Activated naive CD4-positive, alpha-beta T cell treated with anti-CD3 and anti-CD28 coated beads, Interleukin-2, amount 10 ng/mL, durations not matched to agents 7 days and 5 days (primary cell): Measurements from ENCODE around the gene RIT1.

Source experiments
- CTCF ChIA-PET: fragments of 350-600 bp; sonication (Branson Sonifier 250); formaldehyde crosslinking; loops from one replicate; lab custom pipeline; 2021; ENCODE audit warnings: antibody characterized with exemption; lab: Charles Lee
- DNase-seq: peaks from one replicate; pipeline ENCODE4 v3.0.0-alpha.2; 2020
- H3K27ac Mint-ChIP-seq: one replicate; pipeline ENCODE4 v1.8.0; 2021; ENCODE audit warnings: mild to moderate bottlenecking, moderate library complexity, mixed read lengths
- H3K27me3 Mint-ChIP-seq: one replicate; pipeline ENCODE4 v1.8.0; 2021; ENCODE audit warnings: mild to moderate bottlenecking, mixed read lengths
- H3K36me3 Mint-ChIP-seq: one replicate; pipeline ENCODE4 v1.8.0; 2021; ENCODE audit warnings: mixed read lengths
- H3K4me1 Mint-ChIP-seq: one replicate; pipeline ENCODE4 v1.8.0; 2021; ENCODE audit warnings: mixed read lengths
- H3K4me3 Mint-ChIP-seq: one replicate; pipeline ENCODE4 v1.8.0; 2021; ENCODE audit warnings: mild to moderate bottlenecking, moderate library complexity, mixed read lengths
- H3K9me3 Mint-ChIP-seq: one replicate; pipeline ENCODE4 v1.8.0; 2021; ENCODE audit warnings: mixed read lengths

RIT1 gene

DNA sequence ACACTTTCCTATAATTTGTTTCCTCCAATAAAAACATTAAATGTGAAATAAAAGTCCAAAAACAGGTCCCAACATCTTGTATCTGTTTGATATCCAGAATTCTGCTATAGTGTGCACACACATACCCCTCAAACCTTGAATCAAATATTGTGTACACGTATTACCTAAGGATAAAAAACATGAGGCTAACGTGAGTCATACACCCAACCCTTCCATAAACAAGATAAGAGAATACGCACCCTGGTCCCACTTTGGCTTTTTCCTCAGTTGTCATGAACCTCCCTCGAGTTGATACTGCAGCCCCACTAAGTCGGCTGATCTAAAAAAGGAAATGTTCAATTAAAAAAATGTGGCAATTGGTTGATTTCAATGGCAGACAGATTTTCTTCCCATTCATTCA is 17.9 kb upstream of the RIT1 start:
- H3K4me3 Mint-ChIP-seq = no peak overlapping the region

DNA sequence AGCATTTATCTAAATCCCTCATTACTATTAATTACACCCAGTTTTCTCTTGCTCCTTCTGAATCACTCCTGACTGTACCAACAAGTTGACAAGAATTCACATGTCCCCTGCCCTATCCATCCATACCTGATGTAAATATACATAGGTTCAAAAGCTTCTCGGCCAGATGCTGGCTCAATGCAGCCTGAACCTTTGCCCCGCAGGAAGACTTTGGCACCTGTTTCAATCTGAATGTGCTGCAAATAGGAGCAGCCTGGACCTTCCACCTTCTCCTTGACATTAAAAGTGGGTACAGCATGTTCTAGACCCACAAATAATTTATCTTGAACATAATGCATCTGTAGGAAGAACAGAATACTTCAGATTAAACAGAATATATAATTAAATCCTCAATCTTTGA is 14.4 kb upstream of the RIT1 start:
- no peaks in the 10 kb centered on the region for H3K27me3 Mint-ChIP-seq
- H3K36me3 Mint-ChIP-seq = peaks cover 57% of the 10 kb centered on the region
- no peak for DNase-seq
- no peak overlapping the region for H3K4me3 Mint-ChIP-seq
- peaks cover 14% of the 10 kb centered on the region for H3K4me1 Mint-ChIP-seq
- CTCF ChIA-PET = no interaction called here
- H3K27ac Mint-ChIP-seq = peak overlapping the region; percentile 34
- H3K9me3 Mint-ChIP-seq = no peaks in the 10 kb centered on the region

More for the DNA sequence above, 17.9 kb upstream of the RIT1 start:
- H3K27me3 Mint-ChIP-seq = no peaks in the 10 kb centered on the region
- peaks cover 52% of the 10 kb centered on the region for H3K36me3 Mint-ChIP-seq
- H3K27ac Mint-ChIP-seq = no peak overlapping the region
- peaks cover 42% of the 10 kb centered on the region for H3K4me1 Mint-ChIP-seq
- DNase-seq = no peak
- H3K9me3 Mint-ChIP-seq = no peaks in the 10 kb centered on the region
- CTCF ChIA-PET = interaction anchor here (6.7 kb wide), 1 partner anchor 60 kb away, joined by 52 read pairs; no protein-coding TSS in a partner anchor

- no peak overlapping the region for H3K27ac Mint-ChIP-seq
- no peaks in the 10 kb centered on the region for H3K27me3 Mint-ChIP-seq
- no peak overlapping the region for H3K4me3 Mint-ChIP-seq
- no peaks in the 10 kb centered on the region for H3K9me3 Mint-ChIP-seq
- peaks cover 2% of the 10 kb centered on the region for H3K4me1 Mint-ChIP-seq
- peaks cover 60% of the 10 kb centered on the region for H3K36me3 Mint-ChIP-seq
- CTCF ChIA-PET = interaction anchor here (1.1 to 1.2 kb wide), 2 partner anchors 45 to 69 kb away, joined by 4 to 5 read pairs; no protein-coding TSS in a partner anchor
- no peak for DNase-seq
These were observed 9.6 kb upstream of the RIT1 start for GRCh38 chr1:155920717-155921116.

GRCh38 chr1:155919801-155920200 is 8.7 kb upstream of the RIT1 start:
- peaks cover 63% of the 10 kb centered on the region for H3K36me3 Mint-ChIP-seq
- H3K4me3 Mint-ChIP-seq = no peak overlapping the region
- CTCF ChIA-PET = interaction anchor here (1.2 kb wide), 1 partner anchor 46 kb away, joined by 4 read pairs; no protein-coding TSS in a partner anchor
- no peak for DNase-seq
- H3K4me1 Mint-ChIP-seq = peaks cover 2% of the 10 kb centered on the region
- no peaks in the 10 kb centered on the region for H3K27me3 Mint-ChIP-seq
- H3K9me3 Mint-ChIP-seq = no peaks in the 10 kb centered on the region
- H3K27ac Mint-ChIP-seq = no peak overlapping the region

DNA sequence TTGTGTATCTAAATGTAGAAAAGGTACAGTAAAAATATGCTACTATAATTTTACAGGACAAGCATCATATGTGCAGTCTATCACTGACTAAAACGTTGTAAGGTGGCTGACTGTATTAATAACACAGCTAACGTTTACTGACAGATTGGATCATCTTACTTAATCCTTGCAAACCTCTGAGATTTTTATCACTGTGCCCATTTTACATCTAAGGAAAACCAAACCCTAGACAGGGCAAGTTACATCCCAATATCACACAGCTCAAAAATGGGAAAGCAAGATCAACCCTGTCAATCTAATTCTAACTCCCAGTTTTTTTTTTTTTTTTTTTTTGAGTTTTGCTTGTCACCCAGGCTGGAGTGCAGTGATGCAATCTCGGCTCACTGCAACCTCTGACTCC is 7.5 kb upstream of the RIT1 start:
- CTCF ChIA-PET = interaction anchor here (1.4 kb wide), 1 partner anchor 71 kb away, joined by 3 read pairs; no protein-coding TSS in a partner anchor
- no peaks in the 10 kb centered on the region for H3K9me3 Mint-ChIP-seq
- DNase-seq = no peak
- peaks cover 2% of the 10 kb centered on the region for H3K4me1 Mint-ChIP-seq
- H3K36me3 Mint-ChIP-seq = peaks cover 68% of the 10 kb centered on the region
- no peak overlapping the region for H3K4me3 Mint-ChIP-seq
- H3K27me3 Mint-ChIP-seq = no peaks in the 10 kb centered on the region
- no peak overlapping the region for H3K27ac Mint-ChIP-seq

DNA sequence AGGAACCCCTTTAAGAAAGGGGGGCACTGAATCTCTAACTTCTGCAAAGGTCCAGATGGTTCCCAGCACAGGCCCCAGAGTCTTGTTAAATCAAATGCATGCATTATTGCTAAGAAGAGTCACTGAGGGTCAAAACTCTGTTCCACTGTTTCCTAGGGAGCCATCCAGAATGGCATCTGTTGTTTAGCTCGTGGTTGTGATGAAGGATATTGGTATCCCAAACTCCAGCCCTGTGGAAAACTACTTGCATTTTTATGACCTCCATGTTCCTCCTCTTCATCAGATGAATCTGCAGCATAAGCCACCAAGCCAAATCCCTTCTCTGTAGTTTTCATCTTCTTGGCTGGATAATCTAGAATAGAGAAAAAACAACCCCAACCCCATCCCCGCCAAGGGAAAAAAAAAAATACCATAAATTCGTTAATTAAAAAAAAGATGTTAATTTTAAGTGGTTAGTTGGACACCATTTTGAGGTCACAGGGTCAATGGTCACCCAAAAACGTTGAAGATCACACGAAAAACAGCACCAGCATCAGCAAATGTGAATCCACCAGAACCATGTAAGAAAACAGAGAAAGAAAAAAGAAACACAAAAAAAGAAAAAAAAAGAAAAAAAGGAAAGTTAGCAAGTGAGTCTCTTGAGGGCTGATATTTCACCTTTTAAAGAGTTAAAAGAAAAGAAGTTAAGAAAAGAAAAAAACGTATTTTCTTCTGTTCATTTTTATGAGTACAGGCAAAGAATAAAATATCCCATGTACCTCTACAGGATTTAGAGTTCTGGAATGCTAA is 3.0 kb upstream of the RIT1 start:
- no peaks in the 10 kb centered on the region for H3K9me3 Mint-ChIP-seq
- H3K36me3 Mint-ChIP-seq = peaks cover 65% of the 10 kb centered on the region
- CTCF ChIA-PET = no interaction called here
- H3K27me3 Mint-ChIP-seq = no peaks in the 10 kb centered on the region
- peaks cover 28% of the 10 kb centered on the region for H3K4me1 Mint-ChIP-seq
- no peak overlapping the region for H3K27ac Mint-ChIP-seq
- no peak for DNase-seq
- H3K4me3 Mint-ChIP-seq = no peak overlapping the region

DNA sequence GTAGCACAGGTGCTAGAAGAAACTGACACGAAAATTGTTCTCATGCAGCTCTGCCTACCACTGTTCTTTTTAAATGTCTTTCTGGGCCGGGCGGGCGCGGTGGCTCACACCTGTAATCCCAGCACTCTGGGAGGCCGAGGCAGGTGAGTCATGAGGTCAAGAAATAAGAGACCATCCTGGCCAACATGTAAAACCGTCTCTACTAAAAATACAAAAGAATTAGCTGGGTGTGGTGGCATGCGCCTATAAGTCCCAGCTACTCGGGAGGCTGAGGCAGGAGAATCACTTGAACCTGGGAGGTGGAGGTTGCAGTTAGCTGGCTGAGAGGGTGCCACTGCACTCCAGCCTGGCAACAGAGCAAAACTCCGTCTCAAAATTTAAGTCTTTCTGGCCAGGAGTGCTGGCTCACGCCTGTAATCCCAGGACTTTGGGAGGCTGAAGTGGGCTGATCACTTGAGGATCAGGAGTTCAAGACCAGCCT is 947 bp upstream of the RIT1 start:
- Mint-ChIP-seq H3K9me3 (no peaks in the 10 kb centered on the region), H3K36me3 (peaks cover 61% of the 10 kb centered on the region), H3K4me1 (peaks cover 34% of the 10 kb centered on the region), H3K4me3 (peak overlapping the region; percentile 93), H3K27me3 (no peaks in the 10 kb centered on the region), H3K27ac (peak overlapping the region; percentile 92)
- CTCF ChIA-PET = interaction anchor here (2.0 kb wide), 1 partner anchor 78 kb away, joined by 5 read pairs; no protein-coding TSS in a partner anchor
- no peak for DNase-seq

GRCh38 chr1:155910621-155911121 is 478 bp downstream of the RIT1 start:
- Mint-ChIP-seq H3K4me3 (peak overlapping the region; percentile 93), H3K27me3 (no peaks in the 10 kb centered on the region), H3K27ac (peak overlapping the region; percentile 92), H3K9me3 (no peaks in the 10 kb centered on the region), H3K36me3 (peaks cover 51% of the 10 kb centered on the region), H3K4me1 (peaks cover 34% of the 10 kb centered on the region)
- peak; percentile 36 for DNase-seq
- CTCF ChIA-PET = no interaction called here

DNA sequence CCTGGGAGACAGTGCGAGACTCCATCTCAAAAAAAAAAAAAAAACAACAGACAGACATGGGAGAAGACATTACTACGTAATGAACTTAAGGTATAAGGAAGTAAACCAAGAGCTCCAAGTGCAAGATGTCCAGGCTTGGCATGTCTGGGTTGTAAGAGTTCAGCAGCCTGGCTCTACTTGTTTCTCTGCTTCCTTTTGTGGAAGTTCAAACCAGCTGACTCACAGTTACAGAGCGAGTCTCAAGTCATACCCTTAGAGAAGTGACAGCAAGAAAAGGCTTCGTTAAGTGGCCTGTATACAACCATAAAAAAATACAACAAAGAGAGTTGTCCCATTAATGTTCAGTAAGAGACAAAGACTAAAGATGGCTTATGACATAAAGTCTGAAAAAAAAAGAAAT is 1.3 kb downstream of the RIT1 start:
- CTCF ChIA-PET = no interaction called here
- no peaks in the 10 kb centered on the region for H3K9me3 Mint-ChIP-seq
- peaks cover 46% of the 10 kb centered on the region for H3K36me3 Mint-ChIP-seq
- H3K27me3 Mint-ChIP-seq = no peaks in the 10 kb centered on the region
- H3K4me1 Mint-ChIP-seq = peaks cover 34% of the 10 kb centered on the region
- H3K27ac Mint-ChIP-seq = peak overlapping the region; percentile 92
- peak overlapping the region; percentile 93 for H3K4me3 Mint-ChIP-seq
- DNase-seq = no peak

- H3K9me3 Mint-ChIP-seq = no peaks in the 10 kb centered on the region
- CTCF ChIA-PET = interaction anchor here (0.8 to 1.1 kb wide), 4 partner anchors 12 to 175 kb away, joined by 3 read pairs; no protein-coding TSS in a partner anchor
- H3K27me3 Mint-ChIP-seq = no peaks in the 10 kb centered on the region
- H3K36me3 Mint-ChIP-seq = peaks cover 46% of the 10 kb centered on the region
- no peak overlapping the region for H3K4me3 Mint-ChIP-seq
- DNase-seq = no peak
- H3K4me1 Mint-ChIP-seq = peaks cover 9% of the 10 kb centered on the region
- no peak overlapping the region for H3K27ac Mint-ChIP-seq
These were observed 6.9 kb downstream of the RIT1 start for GRCh38 chr1:155904261-155904660.

DNA sequence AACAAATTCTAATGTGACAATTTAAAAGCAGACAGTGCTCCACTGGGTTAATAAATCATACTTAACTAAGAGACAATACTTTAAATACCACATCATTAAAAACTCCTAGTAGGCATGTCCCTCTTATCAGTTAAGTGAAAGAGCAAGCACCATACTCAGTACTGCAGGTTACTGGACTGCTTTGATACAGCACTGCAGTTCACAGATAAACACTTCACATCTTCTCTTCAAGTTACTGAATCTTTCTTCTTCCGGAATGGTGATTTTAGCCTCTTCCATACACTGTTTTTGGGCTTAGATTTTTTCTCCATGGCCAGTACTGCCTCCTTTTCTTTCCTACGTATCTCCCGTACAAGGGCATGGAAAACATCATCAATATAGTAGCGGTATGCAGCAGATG is 11.0 kb downstream of the RIT1 start:
- Mint-ChIP-seq H3K27ac (no peak overlapping the region), H3K9me3 (no peaks in the 10 kb centered on the region), H3K4me3 (no peak overlapping the region), H3K36me3 (peaks cover 50% of the 10 kb centered on the region), H3K27me3 (no peaks in the 10 kb centered on the region), H3K4me1 (peaks cover 4% of the 10 kb centered on the region)
- no peak for DNase-seq
- CTCF ChIA-PET = no interaction called here

DNA sequence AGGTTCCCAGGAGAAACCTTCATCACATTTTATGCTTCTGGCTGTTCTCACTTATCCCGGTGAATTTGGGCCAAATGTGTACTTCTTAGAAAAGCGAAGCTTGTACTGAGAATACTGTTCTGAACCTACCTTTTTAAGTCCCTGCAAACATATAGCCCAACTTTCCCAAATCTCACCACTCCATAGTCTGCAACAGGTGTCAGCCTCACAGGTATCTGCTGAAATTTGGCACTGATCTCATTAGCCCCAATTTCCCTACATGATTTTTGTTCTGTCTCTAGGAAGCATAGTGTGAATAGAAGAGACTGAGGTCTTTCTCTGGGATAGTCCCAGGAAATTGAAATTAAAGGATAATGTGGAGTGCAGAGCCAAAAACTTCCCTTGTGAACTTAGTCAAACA is 11.5 kb downstream of the RIT1 start:
- no peak overlapping the region for H3K27ac Mint-ChIP-seq
- no peak for DNase-seq
- H3K36me3 Mint-ChIP-seq = peaks cover 47% of the 10 kb centered on the region
- H3K4me3 Mint-ChIP-seq = no peak overlapping the region
- no peaks in the 10 kb centered on the region for H3K27me3 Mint-ChIP-seq
- H3K9me3 Mint-ChIP-seq = no peaks in the 10 kb centered on the region
- CTCF ChIA-PET = no interaction called here
- peaks cover 4% of the 10 kb centered on the region for H3K4me1 Mint-ChIP-seq

GRCh38 chr1:155898888-155899287 is 12.3 kb downstream of the RIT1 start:
- Mint-ChIP-seq H3K9me3 (no peaks in the 10 kb centered on the region), H3K4me1 (peaks cover 7% of the 10 kb centered on the region), H3K27me3 (no peaks in the 10 kb centered on the region), H3K36me3 (peaks cover 39% of the 10 kb centered on the region), H3K4me3 (no peak overlapping the region), H3K27ac (no peak overlapping the region)
- DNase-seq = no peak
- CTCF ChIA-PET = interaction anchor here (1.3 kb wide), 1 partner anchor 167 kb away, joined by 3 read pairs; no protein-coding TSS in a partner anchor

GRCh38 chr1:155897746-155898145 is 13.4 kb downstream of the RIT1 start:
- H3K27me3 Mint-ChIP-seq = no peaks in the 10 kb centered on the region
- DNase-seq = no peak
- H3K27ac Mint-ChIP-seq = no peak overlapping the region
- H3K4me3 Mint-ChIP-seq = no peak overlapping the region
- CTCF ChIA-PET = interaction anchor here (1.3 kb wide), 1 partner anchor 169 kb away, joined by 3 read pairs; no protein-coding TSS in a partner anchor
- no peaks in the 10 kb centered on the region for H3K9me3 Mint-ChIP-seq
- H3K36me3 Mint-ChIP-seq = peaks cover 39% of the 10 kb centered on the region
- H3K4me1 Mint-ChIP-seq = peaks cover 18% of the 10 kb centered on the region
